Neuron (in vitro differentiated cells): ENCODE results near the gene TJP1.
A peak's percentile ranks its signal among the peaks of the same experiment; 100 is the strongest.

Source experiments
- H2AFZ ChIP-seq: one replicate; pipeline ENCODE4 v1.6.1; 2013; ENCODE audit warnings: low read depth, mild to moderate bottlenecking, inconsistent platforms, low read length, moderate library complexity
- H3K27me3 ChIP-seq: one replicate; pipeline ENCODE4 v1.6.1; 2013; ENCODE audit warnings: low read length; ENCODE audit not compliant: insufficient read depth
- H3K36me3 ChIP-seq: one replicate; pipeline ENCODE4 v1.6.1; 2013; ENCODE audit warnings: low read length; ENCODE audit not compliant: insufficient read depth
- H3K4me1 ChIP-seq: one replicate; pipeline ENCODE4 v1.6.1; 2013; ENCODE audit warnings: low read length; ENCODE audit not compliant: insufficient read depth
- H3K4me3 ChIP-seq: 2 replicates; pipeline ENCODE4 v1.5.1; 2013; ENCODE audit warnings: mild to moderate bottlenecking, low read length, moderate library complexity
- H3K9me3 ChIP-seq: one replicate; pipeline ENCODE4 v1.6.1; 2013; ENCODE audit warnings: low read length

The TJP1 gene

DNA sequence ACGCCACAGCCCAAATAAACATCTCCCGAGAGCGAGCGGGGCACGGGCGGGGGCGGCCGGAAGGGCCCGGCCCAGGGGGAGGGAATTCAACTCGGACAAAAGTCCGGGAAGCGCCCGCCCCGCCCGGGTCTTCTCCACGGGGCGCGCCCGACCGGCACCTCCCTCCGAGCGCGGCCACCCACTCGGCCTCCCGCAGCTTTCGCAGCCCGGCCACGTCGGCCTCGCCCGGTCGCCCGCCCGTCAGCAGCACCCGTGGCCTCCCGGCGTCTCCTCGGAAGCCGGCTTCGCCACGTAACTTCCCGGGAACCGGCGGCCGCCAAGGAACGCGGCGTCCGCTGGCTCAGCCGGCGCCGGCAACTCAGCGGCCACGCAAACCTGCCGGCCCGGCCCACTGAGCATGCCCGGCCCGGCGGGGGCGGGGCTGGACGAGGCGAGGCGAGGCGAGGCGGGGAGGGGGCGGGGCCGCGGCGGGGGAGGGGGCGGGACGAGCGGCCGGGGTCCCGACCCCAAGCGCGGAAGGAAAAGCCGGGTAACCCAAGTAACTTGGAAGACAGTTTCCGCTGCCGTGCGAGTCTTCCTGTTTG lies at the start of gene TJP1:
Gene TJP1, minus strand, starts transcription at position 369 of the 584 bp plus-strand sequence. CDS start 440 bp downstream, outside the sequence.
- no peaks in the 10 kb centered on the region for H3K9me3 ChIP-seq
- H3K27me3 ChIP-seq, result no peaks in the 10 kb centered on the region
- peak within 1 kb of the TSS; percentile 95 for H2AFZ ChIP-seq
- peak within 1 kb of the TSS; percentile 60 for H3K4me3 ChIP-seq
- peaks cover 14% of the 10 kb centered on the region for H3K4me1 ChIP-seq
- H3K36me3 ChIP-seq, result no peaks in the 10 kb centered on the region

- H2AFZ ChIP-seq, result no peak overlapping the region
- H3K27me3 ChIP-seq, result no peaks in the 10 kb centered on the region
- peaks cover 9% of the 10 kb centered on the region for H3K4me1 ChIP-seq
- H3K36me3 ChIP-seq, result no peaks in the 10 kb centered on the region
- H3K4me3 ChIP-seq, result no peak overlapping the region
- no peaks in the 10 kb centered on the region for H3K9me3 ChIP-seq
Observed at GRCh38 chr15:29871401-29871800, 49.1 kb upstream of the TJP1 start.

- H3K9me3 ChIP-seq, result no peaks in the 10 kb centered on the region
- peak overlapping the region; percentile 57 for H2AFZ ChIP-seq
- H3K4me1 ChIP-seq, result peaks cover 9% of the 10 kb centered on the region
- no peaks in the 10 kb centered on the region for H3K36me3 ChIP-seq
- no peak overlapping the region for H3K4me3 ChIP-seq
- no peaks in the 10 kb centered on the region for H3K27me3 ChIP-seq
Observed at GRCh38 chr15:29870495-29871151, 48.4 kb upstream of the TJP1 start.

- Histone ChIP-seq H3K27me3 (no peaks in the 10 kb centered on the region), H2AFZ (no peak overlapping the region), H3K4me1 (peaks cover 6% of the 10 kb centered on the region), H3K36me3 (no peaks in the 10 kb centered on the region), H3K4me3 (no peak overlapping the region), H3K9me3 (no peaks in the 10 kb centered on the region)
Observed at GRCh38 chr15:29867241-29868000, 45.2 kb upstream of the TJP1 start.

- Histone ChIP-seq H3K36me3 (no peaks in the 10 kb centered on the region), H2AFZ (no peak overlapping the region), H3K27me3 (no peaks in the 10 kb centered on the region), H3K4me3 (no peak overlapping the region), H3K9me3 (no peaks in the 10 kb centered on the region), H3K4me1 (peaks cover 6% of the 10 kb centered on the region)
Observed at GRCh38 chr15:29866337-29866736, 44.1 kb upstream of the TJP1 start.

- H3K9me3 ChIP-seq, result no peaks in the 10 kb centered on the region
- H3K36me3 ChIP-seq, result no peaks in the 10 kb centered on the region
- no peaks in the 10 kb centered on the region for H3K27me3 ChIP-seq
- no peak overlapping the region for H2AFZ ChIP-seq
- no peak overlapping the region for H3K4me3 ChIP-seq
- no peaks in the 10 kb centered on the region for H3K4me1 ChIP-seq
Observed at GRCh38 chr15:29864501-29864900, 42.2 kb upstream of the TJP1 start.

DNA sequence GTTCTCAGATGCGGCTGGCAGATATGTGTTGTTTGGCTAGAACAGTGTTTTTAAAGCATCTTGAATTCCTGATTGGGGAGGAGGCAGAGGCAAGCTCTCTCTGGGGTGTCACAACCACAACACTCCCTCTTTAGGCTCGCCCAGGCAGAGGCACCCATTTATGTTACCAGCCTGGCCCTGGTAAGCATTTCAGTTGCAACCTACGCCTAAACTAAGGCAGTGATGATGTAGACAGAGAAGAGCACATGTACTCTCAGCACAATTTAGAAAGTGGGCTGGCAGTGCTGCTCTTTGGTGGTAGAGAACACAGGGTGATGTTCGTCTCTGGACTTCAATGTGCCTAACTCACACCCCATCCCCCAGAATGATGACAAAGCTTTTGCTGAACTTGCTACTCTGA lies 41.2 kb upstream of the TJP1 start:
- Histone ChIP-seq H3K27me3 (no peaks in the 10 kb centered on the region), H2AFZ (no peak overlapping the region), H3K9me3 (no peaks in the 10 kb centered on the region), H3K36me3 (no peaks in the 10 kb centered on the region), H3K4me1 (no peaks in the 10 kb centered on the region), H3K4me3 (no peak overlapping the region)

- no peak overlapping the region for H3K4me3 ChIP-seq
- no peaks in the 10 kb centered on the region for H3K36me3 ChIP-seq
- no peak overlapping the region for H2AFZ ChIP-seq
- H3K27me3 ChIP-seq, result no peaks in the 10 kb centered on the region
- peaks cover 2% of the 10 kb centered on the region for H3K4me1 ChIP-seq
- H3K9me3 ChIP-seq, result no peaks in the 10 kb centered on the region
Observed at GRCh38 chr15:29862271-29862670, 40.0 kb upstream of the TJP1 start.

DNA sequence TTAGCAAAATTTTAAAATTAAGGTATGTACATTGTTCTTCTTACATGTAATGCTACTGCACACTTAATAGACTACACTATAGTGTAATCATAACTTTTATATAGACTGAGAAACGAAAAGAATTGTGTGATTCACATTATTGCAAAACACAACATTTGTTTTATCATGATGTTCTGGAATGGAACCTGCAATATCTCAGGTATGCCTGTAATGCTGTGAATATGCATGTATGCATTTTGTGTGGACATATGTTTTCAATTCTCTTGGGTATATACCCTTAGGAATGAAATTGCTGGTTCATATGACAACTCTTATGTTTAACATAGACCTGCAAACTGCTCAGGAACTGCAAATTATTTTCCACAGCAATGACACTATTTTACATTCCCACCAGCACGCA lies 38.6 kb upstream of the TJP1 start:
- H2AFZ ChIP-seq, result no peak overlapping the region
- no peaks in the 10 kb centered on the region for H3K9me3 ChIP-seq

GRCh38 chr15:29859973-29860715 lies 37.9 kb upstream of the TJP1 start:
- H3K9me3 ChIP-seq, result no peaks in the 10 kb centered on the region
- H3K27me3 ChIP-seq, result no peaks in the 10 kb centered on the region
- H3K4me3 ChIP-seq, result no peak overlapping the region
- no peak overlapping the region for H2AFZ ChIP-seq
- H3K4me1 ChIP-seq, result peaks cover 2% of the 10 kb centered on the region
- H3K36me3 ChIP-seq, result no peaks in the 10 kb centered on the region

More for the DNA sequence above, 38.6 kb upstream of the TJP1 start:
- Histone ChIP-seq H3K4me3 (no peak overlapping the region), H3K36me3 (no peaks in the 10 kb centered on the region), H3K27me3 (no peaks in the 10 kb centered on the region), H3K4me1 (peaks cover 2% of the 10 kb centered on the region)

- Histone ChIP-seq H3K4me3 (no peak overlapping the region), H3K27me3 (no peaks in the 10 kb centered on the region), H3K9me3 (no peaks in the 10 kb centered on the region), H3K4me1 (peaks cover 2% of the 10 kb centered on the region), H3K36me3 (no peaks in the 10 kb centered on the region), H2AFZ (no peak overlapping the region)
Observed at GRCh38 chr15:29859293-29859692, 37.0 kb upstream of the TJP1 start.

DNA sequence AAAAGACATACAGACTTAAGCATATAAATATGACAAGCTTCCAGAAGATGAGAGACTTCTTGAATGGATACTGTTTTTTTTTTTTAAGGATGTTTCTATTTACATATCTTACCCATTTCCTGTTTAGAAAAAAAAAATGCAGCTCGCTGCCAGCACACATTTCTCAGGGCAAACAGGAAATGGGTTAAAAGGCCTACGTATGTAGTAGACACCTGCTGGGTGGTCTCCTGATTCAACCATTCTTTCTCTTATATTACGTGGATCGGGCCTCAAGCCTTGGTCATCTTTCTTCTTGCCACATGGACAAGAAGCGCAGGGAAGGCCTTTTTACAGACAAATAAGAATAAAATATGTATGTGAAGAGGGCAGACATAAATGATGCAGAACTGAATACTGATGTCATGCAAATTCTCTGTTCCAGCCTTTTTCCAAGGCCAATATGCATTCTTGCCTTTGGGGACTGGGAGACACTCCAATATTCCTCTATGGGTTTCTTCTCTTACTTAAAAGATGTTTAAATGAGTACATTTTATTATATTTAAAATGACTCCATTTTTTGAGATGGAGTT lies 35.0 kb upstream of the TJP1 start:
- Histone ChIP-seq H2AFZ (no peak overlapping the region), H3K9me3 (no peaks in the 10 kb centered on the region), H3K36me3 (no peaks in the 10 kb centered on the region), H3K4me3 (no peak overlapping the region), H3K27me3 (no peaks in the 10 kb centered on the region), H3K4me1 (peaks cover 2% of the 10 kb centered on the region)
